Right lobe of liver (tissue), 4 donors: Measurements from ENCODE around the gene PTBP2.

Source experiments
- CTCF ChIP-seq, 4 donors: fragments of 200-600 bp in 3 of 4; fragments of 450-650 bp in 1 of 4; IDR thresholded peaks; one replicate each; pipeline versions ENCODE4 v1.5.1 to v1.8.0; 2016 to 2022; ENCODE audit warnings: antibody characterized with exemption in 4 of 4, mild to moderate bottlenecking in 2 of 4
- POLR2A ChIP-seq: fragments of 450-650 bp; IDR thresholded peaks from one replicate; pipeline ENCODE4 v1.6.1; 2017; ENCODE audit warnings: antibody characterized with exemption, mild to moderate bottlenecking
- donor health status: DM: no; HTN: no; CAD: no.
- donor health status: DM: no; HTN: no; CAD: no.
- donor health status: DM: no; HTN: yes; CAD: no.

DNA sequence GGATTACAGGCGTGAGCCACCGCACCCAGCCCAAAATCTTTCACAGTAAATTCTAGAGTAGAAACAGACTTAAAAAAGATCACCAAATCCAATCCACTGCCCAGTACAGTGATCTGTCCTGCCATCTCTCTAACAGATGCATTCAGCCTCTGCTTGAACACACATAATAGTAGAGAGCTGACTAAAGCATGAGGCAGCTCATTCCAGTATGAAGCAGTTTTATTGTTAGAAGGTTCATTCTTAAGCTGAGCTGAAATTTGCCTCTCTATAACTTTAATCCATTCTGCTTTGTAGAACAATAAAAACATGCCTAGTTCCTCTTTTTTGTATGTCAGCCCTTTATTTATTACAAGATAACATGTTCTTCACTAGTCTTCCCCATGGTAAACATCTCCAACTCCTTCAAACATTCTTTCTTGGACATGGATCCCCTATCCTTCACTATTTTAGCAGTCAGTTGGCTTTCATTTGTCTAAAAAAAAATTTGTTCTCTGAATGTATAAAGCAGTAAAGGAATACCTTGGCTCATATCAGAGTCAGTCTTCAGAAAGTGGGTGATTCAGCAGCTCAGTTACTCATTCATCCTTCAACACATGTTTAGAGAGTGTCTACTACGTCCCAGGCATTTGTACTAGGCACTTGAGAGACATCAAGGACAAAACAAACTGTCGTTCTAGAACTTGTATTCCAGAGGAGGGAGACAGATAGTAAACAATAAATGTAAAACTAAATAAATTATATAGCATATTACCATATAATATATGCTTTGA is 10.7 kb upstream of the PTBP2 start:
- no peak for TF ChIP-seq CTCF (IDR thresholded peaks at IDR 0.05)
- TF ChIP-seq POLR2A, result no peak
